SIG-M5 (cell line): ENCODE results near the gene CADPS.

Experiments
- DNase-seq: peaks from one replicate; lab custom pipeline; 2025; lab: John Stamatoyannopoulos, UW

CADPS gene

DNA sequence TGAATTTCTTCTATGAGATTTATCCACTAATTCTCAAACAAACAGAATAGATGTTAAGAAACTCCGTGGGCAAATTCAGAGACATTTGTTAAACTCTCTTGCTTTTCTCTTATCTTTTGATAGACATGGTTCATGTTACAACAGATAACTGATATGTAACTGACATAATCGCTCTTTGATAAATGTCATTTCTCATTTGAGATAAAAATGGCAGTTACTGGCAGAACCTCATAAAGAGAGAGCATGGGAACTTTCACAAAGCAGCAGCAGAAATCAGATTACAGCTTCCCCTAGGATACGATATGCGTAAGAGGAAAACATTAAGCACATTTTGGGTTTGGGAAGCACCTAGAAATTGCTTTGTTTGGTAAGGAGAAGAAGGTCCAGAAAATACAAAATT, 126.1 kb downstream of the CADPS start:
- no peak for DNase-seq

DNA sequence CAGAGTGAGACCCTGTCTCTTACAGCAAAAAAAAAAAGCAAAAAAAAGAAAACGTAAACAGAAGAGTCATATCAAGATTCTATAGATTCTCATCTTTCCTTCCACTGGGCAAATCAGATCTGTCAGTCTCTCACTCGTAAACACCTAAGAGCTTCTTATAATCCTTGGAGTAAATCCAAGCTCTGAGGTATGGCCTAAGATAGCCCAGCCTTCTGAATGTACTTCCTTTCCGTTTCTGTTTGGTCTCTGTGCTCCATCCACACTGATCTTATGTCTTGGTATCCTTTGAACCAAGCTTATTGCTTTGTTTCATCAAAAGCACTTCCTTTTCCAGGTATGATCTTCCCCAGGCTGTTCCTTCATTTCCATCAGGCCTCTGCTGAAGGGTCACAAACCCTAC, 137.8 kb downstream of the CADPS start:
- DNase-seq: no peak

DNA sequence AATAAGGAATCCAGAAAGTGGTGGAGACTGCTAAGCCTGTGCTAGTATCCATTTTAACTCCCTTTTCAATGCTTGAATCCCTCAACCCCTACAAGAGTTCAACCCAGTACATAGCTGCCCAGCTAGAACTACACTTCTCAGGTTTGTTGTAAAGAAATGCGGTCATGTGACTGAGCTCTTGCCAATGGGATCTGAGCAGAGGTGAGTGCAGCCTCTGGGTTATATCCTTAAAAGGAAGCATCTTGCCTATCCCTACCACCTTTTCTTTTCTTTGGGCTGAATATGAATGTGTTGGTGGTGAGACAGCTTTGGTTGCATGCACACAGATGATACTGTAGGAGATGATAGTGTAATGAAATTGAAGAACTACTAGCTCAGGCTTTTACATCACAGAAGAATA, 139.7 kb downstream of the CADPS start:
- DNase-seq: no peak

GRCh38 chr3:62732183-62732904, 142.9 kb downstream of the CADPS start:
- DNase-seq: no peak

DNA sequence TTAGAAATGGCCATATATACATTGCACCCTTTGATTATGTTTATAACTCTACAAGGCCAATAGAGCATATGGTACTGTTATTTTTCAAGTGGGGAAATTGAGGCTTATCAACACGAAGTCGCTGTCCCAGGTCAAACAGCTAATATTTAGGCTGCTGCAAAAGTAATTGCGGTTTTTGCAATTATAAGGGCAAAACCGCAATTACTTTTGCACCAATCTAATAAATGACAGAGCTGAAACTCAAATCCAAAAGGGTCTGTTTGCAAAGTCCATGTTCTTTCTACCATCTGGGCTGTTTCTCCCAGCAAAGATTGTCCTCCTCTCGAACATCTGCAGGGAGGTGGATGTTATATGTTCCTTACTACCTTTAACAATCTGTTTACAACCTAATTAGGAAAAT, 147.2 kb downstream of the CADPS start:
- no peak for DNase-seq

DNA sequence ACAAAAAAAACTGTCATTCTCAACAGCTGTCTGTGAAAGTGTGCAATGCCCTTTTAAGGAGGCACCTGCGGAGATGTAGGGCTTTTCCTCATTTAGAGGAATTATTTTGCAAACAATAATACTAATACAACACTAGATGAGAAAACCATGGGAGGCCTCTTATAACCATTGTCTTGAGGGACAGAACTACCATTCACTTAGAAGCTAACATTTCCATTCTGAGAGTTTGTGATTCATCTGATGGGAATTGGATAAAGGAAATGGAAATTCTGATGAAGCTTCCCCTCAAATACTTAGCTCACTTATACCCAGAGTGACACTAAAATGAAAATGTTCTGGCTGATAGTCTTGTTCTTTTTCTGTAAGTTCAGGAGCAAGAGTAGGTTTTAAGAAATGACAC, 147.7 kb downstream of the CADPS start:
- no peak for DNase-seq

- no peak for DNase-seq
Measured at GRCh38 chr3:62724503-62724902, 150.7 kb downstream of the CADPS start.

DNA sequence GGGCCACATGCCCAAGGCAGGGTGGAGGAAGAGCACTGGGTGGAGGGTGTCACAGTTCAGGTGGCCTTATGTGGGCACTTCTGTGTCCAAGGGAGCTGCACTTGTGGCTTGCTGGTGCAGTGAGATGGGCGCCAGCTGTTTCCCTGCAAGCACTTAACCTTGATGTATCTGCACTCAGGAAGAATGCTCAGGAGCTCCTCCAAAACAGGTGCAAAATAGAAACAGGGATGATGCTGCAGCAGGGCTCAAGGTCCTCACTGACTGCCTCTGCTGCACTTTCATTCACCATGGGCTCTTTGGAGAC, 151.3 kb downstream of the CADPS start:
- no peak for DNase-seq

- DNase-seq: no peak
Measured at GRCh38 chr3:62723166-62723913, 151.9 kb downstream of the CADPS start.

GRCh38 chr3:62722344-62722743, 152.9 kb downstream of the CADPS start:
- DNase-seq: no peak

- no peak for DNase-seq
Measured at GRCh38 chr3:62718515-62719320, 156.5 kb downstream of the CADPS start.

DNA sequence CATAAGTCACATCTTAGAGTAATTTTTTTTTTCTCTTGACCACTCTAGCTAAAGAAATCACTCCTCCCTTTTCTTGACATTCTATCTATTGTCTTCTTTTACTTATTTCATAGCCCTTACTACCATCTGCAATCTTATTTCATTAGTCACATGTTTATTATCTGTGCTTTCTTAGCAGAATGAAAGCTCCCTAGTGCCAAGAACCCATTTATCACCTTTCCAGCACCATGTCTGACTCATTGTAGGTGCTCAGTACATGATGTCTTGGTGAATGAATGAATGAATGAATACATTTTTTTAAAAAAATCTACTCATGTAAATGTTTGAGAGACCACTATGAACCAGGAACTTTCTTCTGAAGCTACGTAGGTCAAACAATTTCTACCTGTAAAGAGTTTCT, 157.2 kb downstream of the CADPS start:
- DNase-seq: no peak

DNA sequence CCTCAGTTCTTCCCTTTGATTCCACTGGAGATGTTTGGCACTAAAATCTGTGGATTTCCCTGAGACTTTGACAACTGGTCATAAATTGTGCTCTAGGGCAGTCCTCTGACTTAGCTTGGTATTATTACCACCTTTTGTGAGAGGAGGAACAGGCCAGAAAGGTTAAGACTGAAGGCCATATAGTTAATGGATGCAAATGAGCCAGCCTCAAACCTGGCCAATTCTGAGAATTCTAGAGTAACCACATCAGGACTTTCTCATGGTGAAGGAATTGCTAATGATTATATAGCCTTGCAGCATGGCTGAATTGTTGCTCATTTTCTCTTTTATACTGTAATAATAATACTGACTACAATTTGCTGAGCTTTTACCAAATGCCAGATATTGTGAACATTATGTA, 162.5 kb downstream of the CADPS start:
- no peak for DNase-seq

DNA sequence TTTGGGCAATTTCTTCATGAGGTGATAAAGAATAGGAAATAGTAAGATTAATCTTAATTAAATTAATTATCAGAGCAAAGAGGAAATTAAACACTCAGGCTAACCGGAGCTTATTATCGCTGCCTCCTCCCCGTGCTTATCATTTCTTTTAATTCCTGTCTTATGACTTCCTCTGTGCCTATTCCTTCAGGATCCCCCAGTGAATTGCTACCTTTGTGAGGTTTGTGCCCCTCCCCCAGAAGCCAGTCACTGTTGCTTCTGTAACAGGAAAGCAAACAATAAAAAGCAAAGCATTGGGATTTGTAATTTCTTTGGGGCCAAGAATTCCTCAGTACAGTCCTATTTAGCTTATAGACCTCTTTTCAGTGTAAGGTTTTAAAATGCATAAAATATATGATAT, 164.5 kb downstream of the CADPS start:
- no peak for DNase-seq

DNA sequence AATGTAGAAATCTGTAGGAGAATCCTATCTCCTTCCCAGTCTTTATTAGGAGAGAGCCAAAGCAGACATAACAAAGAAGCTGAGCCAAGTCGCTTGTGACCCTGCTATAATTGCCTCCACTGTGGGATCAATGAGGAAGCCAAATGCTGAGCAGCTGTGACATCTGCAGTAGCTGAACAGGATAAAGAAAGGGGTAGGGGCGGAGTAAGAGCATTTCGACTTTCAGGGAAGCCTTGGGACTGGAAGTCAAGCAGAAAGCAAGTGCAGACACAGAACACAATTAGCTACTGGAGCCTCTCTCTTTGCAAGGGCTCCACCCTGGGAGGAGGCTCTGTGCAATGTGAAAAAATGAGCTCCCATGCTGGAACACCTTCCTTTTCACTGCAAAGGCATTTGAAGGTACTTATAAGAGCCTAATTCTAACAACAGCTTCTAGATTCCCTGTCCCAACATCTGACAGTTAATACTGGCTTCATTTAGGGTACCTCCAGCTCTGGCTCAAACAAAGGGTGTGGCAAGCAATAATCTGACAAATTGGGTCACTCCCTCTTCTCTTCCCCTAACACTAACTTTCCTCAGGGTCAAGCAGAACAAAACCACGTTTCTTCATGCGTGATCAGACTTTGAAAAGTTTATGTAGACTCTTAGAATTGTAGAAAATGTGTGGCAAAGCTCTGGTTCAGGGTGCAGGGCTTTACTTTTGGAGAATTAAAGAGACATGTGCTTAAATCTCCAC, 166.4 kb downstream of the CADPS start:
- DNase-seq: no peak

DNA sequence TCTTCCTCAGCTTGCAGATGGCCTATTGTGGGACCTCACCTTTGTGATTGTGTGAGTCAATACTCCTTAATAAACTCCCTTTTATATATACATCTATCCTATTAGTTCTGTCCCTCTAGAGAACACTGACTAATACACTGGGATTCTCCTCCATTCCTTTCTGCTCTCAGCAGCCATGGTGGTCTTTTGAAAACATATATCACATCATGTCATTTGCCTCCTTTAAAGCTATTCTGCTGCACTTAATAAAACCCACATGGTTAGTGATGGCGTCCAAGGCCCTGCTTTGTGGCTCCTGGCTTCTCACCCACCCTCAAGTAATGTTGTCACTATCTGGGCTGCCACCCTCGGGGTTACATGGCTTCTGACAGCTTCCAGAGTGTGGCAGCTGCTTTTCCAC, 169.5 kb downstream of the CADPS start:
- DNase-seq: no peak

GRCh38 chr3:62703451-62704167, 171.6 kb downstream of the CADPS start:
- no peak for DNase-seq

- DNase-seq: no peak
Measured at GRCh38 chr3:62700357-62700756, 174.9 kb downstream of the CADPS start.

DNA sequence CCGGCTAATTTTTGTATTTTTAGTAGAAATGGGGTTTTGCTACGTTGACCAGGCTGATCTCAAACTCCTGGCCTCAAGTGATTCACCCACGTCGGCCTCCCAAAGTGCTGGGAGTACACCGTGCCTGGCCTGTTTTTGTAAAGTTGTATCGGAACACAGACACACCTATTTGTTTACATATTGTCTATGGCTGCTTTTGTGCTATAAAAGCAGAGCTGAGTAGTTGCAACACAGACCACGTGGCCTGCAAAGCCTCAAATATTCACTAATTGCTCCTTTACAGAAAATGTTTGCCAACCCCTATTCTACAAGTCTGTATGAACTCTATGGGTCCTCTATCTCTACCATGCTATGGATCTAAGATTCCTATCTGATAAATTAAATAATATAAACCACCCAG, 175.5 kb downstream of the CADPS start:
- no peak for DNase-seq

- DNase-seq: no peak
Measured at GRCh38 chr3:62696011-62696410, 179.2 kb downstream of the CADPS start.

- DNase-seq: no peak
Measured at GRCh38 chr3:62688812-62689211, 186.4 kb downstream of the CADPS start.

DNA sequence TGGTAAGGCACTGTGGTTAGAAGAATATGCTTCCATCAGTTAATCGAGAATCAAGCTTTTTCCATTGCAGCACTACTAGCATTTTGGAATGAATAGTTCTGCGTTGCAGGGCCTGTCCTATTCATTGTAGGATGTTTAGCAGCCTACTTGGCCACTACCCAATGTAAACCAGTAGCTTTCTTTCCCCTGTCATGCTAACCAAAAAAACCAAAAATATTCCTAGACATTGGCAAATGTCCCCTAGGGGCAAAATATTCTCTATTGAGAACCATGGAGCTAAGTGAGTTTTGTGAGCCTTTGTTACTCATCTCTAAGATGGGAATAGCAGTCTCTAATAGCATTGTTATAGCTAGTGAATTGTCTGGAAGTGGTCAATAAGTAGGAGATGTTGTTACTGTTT, 187.2 kb downstream of the CADPS start:
- DNase-seq: no peak
